PFSK-1 (cell line): ENCODE measurements around the gene HTR1B.

Experiments
- POLR2AphosphoS5 ChIP-seq: IDR thresholded peaks from 2 replicates; pipeline ENCODE4 v1.6.1; 2012; ENCODE audit warnings: low read depth, mild to moderate bottlenecking, control low read depth, low read length, moderate library complexity
- SIN3A ChIP-seq: IDR thresholded peaks from 2 replicates; pipeline ENCODE4 v1.6.1; 2012; ENCODE audit warnings: mild to moderate bottlenecking, low read length, moderate library complexity, borderline replicate concordance; ENCODE audit not compliant: insufficient read depth
- TAF1 ChIP-seq: IDR thresholded peaks from 2 replicates; pipeline ENCODE4 v1.6.1; 2012; ENCODE audit warnings: low read length, control low read depth, borderline replicate concordance; ENCODE audit not compliant: insufficient read depth
- TF ChIP-seq, protein P1 (sequence below), 2 experiments: IDR thresholded peaks; 2 replicates each; pipeline versions ENCODE4 v1.6.1 to v1.8.0; 2011 to 2012; ENCODE audit warnings: low read depth in 2 of 2, low read length in 2 of 2, control low read depth in 1 of 2, inconsistent platforms in 1 of 2, mild to moderate bottlenecking in 1 of 2, moderate library complexity in 1 of 2; ENCODE audit not compliant: insufficient read depth in 1 of 2

DNA sequence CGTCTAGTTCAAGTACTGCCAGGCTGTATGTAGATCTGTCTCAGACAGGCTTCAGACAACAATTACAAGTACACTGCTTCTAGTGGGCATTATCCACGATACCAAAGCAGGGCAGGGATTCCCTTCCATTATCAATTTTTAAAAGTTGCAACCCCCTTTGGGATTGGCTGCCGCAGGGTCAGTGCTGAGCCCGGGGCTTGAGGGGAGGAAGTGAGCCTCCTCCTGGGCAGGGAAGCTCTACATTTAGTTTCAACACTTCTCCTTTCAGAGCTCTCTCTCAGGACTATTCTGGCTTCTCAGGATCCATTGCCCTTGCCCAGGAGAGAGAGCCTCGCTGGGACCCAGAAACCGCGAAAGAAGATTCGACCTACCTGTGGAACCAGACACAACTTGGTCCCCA is 1.5 kb downstream of the HTR1B start:
- TF ChIP-seq SIN3A (no peak), TAF1 (no peak), POLR2AphosphoS5 (no peak)
- TF ChIP-seq, protein P1, sequence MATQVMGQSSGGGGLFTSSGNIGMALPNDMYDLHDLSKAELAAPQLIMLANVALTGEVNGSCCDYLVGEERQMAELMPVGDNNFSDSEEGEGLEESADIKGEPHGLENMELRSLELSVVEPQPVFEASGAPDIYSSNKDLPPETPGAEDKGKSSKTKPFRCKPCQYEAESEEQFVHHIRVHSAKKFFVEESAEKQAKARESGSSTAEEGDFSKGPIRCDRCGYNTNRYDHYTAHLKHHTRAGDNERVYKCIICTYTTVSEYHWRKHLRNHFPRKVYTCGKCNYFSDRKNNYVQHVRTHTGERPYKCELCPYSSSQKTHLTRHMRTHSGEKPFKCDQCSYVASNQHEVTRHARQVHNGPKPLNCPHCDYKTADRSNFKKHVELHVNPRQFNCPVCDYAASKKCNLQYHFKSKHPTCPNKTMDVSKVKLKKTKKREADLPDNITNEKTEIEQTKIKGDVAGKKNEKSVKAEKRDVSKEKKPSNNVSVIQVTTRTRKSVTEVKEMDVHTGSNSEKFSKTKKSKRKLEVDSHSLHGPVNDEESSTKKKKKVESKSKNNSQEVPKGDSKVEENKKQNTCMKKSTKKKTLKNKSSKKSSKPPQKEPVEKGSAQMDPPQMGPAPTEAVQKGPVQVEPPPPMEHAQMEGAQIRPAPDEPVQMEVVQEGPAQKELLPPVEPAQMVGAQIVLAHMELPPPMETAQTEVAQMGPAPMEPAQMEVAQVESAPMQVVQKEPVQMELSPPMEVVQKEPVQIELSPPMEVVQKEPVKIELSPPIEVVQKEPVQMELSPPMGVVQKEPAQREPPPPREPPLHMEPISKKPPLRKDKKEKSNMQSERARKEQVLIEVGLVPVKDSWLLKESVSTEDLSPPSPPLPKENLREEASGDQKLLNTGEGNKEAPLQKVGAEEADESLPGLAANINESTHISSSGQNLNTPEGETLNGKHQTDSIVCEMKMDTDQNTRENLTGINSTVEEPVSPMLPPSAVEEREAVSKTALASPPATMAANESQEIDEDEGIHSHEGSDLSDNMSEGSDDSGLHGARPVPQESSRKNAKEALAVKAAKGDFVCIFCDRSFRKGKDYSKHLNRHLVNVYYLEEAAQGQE (IDR thresholded peaks at IDR 0.05; ENCODE audit: insufficient read depth in 1 of 2, low read depth in 2 of 2, low read length in 2 of 2) = no peak
